Measurements from ENCODE around the gene METTL26.

DNA sequence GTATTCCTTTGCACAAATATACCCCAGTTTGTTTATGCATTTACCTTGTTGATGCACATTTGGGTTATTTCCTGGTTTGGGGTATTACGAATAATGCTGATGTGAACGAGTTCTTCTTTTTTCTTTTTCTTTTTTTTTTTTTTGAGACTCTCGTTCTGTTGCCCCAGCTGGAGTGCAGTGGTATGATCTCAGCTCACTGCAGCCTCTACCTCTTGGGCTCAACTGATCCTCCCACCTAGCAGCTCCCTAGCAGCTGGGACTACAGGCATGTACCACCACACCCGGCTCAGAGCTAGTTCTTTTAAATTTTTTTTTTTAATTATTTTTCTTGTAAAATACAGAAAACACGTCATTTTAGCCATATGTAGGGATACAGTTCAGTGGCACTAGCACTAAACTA, 32.2 kb downstream of the METTL26 start:
- TF ChIP-seq CTCF (IDR thresholded peaks at IDR 0.05; ENCODE audit: poor library complexity) (no peak), EZH2 (IDR thresholded peaks at IDR 0.05; ENCODE audit: borderline replicate concordance) (no peak), EZH2phosphoT487 (IDR thresholded peaks at IDR 0.05; ENCODE audit: low read depth, severe bottlenecking, unreplicated experiment) (no peak)
